GM20431 (cell line): ENCODE results near the gene LAMB4.

Source experiments
- in situ Hi-C: fragments of 300-500 bp; cut with MseI, MboI; formaldehyde crosslinking; loops from one replicate; pipeline ENCODE4 v1.15.0; 2020; ENCODE audit warnings: low sequenced_read_pairs; ENCODE audit not compliant: unreplicated experiment

Gene LAMB4

GRCh38 chr7:108109221-108109908 lies 20.8 kb downstream of the LAMB4 start:
- in situ Hi-C loops: no loop called here

- in situ Hi-C loops: no loop called here
Measured at GRCh38 chr7:108108131-108108530, 22.0 kb downstream of the LAMB4 start.

- in situ Hi-C loops: no loop called here
Measured at GRCh38 chr7:108104324-108104723, 25.8 kb downstream of the LAMB4 start.

- in situ Hi-C loops: no loop called here
Measured at GRCh38 chr7:108103558-108104298, 26.4 kb downstream of the LAMB4 start.

- in situ Hi-C loops: no loop called here
Measured at GRCh38 chr7:108102671-108103312, 27.4 kb downstream of the LAMB4 start.

GRCh38 chr7:108101759-108102158 lies 28.4 kb downstream of the LAMB4 start:
- in situ Hi-C loops: no loop called here

- in situ Hi-C loops: no loop called here
Measured at GRCh38 chr7:108099713-108100112, 30.4 kb downstream of the LAMB4 start.

- in situ Hi-C loops: no loop called here
Measured at GRCh38 chr7:108097703-108098102, 32.5 kb downstream of the LAMB4 start.

- in situ Hi-C loops: no loop called here
Measured at GRCh38 chr7:108096996-108097395, 33.2 kb downstream of the LAMB4 start.

- in situ Hi-C loops: no loop called here
Measured at GRCh38 chr7:108094933-108095710, 35.0 kb downstream of the LAMB4 start.

GRCh38 chr7:108094346-108094745 lies 35.8 kb downstream of the LAMB4 start:
- in situ Hi-C loops: no loop called here

GRCh38 chr7:108093851-108094331 lies 36.3 kb downstream of the LAMB4 start:
- in situ Hi-C loops: no loop called here

- in situ Hi-C loops: no loop called here
Measured at GRCh38 chr7:108093341-108093740, 36.8 kb downstream of the LAMB4 start.

- in situ Hi-C loops: no loop called here
Measured at GRCh38 chr7:108091461-108091831, 38.7 kb downstream of the LAMB4 start.

- in situ Hi-C loops: no loop called here
Measured at GRCh38 chr7:108090791-108091460, 39.2 kb downstream of the LAMB4 start.

GRCh38 chr7:108089381-108089780 lies 40.8 kb downstream of the LAMB4 start:
- in situ Hi-C loops: no loop called here

GRCh38 chr7:108088729-108089128 lies 41.4 kb downstream of the LAMB4 start:
- in situ Hi-C loops: no loop called here

GRCh38 chr7:108087778-108088177 lies 42.4 kb downstream of the LAMB4 start:
- in situ Hi-C loops: no loop called here

- in situ Hi-C loops: no loop called here
Measured at GRCh38 chr7:108086962-108087361, 43.2 kb downstream of the LAMB4 start.

GRCh38 chr7:108086546-108086945 lies 43.6 kb downstream of the LAMB4 start:
- in situ Hi-C loops: no loop called here
